OCI-LY7 (cell line): ENCODE data around the gene APOL1. TPM values are rescaled to one million over a fixed set of nuclear protein-coding genes. Genes with fewer than 3 reads are reported as not detected.

Experiments
- BruUV-seq: library from RNA; stranded (reverse); fragments of 400-500 nt; replicated peaks from 2 replicates; lab custom pipeline; 2021; lab: Mats Ljungman, UMichigan
- CTCF ChIA-PET: fragments of 300-600 bp; sonication (Branson Sonifier 250); formaldehyde crosslinking; loops from one replicate; lab custom pipeline; 2022; ENCODE audit warnings: antibody characterized with exemption; ENCODE audit not compliant: unreplicated experiment; lab: Charles Lee
- POLR2A ChIA-PET: fragments of 300-600 bp; sonication (Branson Sonifier 250); formaldehyde crosslinking; loops from one replicate; lab custom pipeline; 2022; ENCODE audit warnings: antibody characterized with exemption; lab: Charles Lee
- DNase-seq: peaks from one replicate; pipeline ENCODE4 v3.0.0-alpha.2; 2015; ENCODE audit warnings: low spot score
- H2AFZ ChIP-seq: fragments of 200-600 bp; sonication (generic), shearing (Covaris generic); 2 replicates; pipeline ENCODE4 v1.6.1; 2014; ENCODE audit warnings: mild to moderate bottlenecking, antibody characterized with exemption, low read length, moderate library complexity
- H3K27ac ChIP-seq: fragments of 200-600 bp; sonication (generic); 2 replicates; pipeline ENCODE4 v1.5.1; 2014; ENCODE audit warnings: mixed run types, low read depth, mild to moderate bottlenecking, moderate library complexity, low read length, inconsistent platforms; ENCODE audit not compliant: poor library complexity, severe bottlenecking
- H3K36me3 ChIP-seq: fragments of 200-600 bp; sonication (generic); 2 replicates; pipeline ENCODE4 v1.6.1; 2014; ENCODE audit warnings: mild to moderate bottlenecking, antibody characterized with exemption, low read length, moderate library complexity, mixed read lengths; ENCODE audit not compliant: insufficient read depth
- H3K4me1 ChIP-seq: fragments of 200-600 bp; sonication (generic); 2 replicates; pipeline ENCODE4 v1.5.1; 2014; ENCODE audit warnings: mild to moderate bottlenecking, low read length; ENCODE audit not compliant: insufficient read depth, poor library complexity, severe bottlenecking
- H3K4me2 ChIP-seq: fragments of 200-600 bp; sonication (generic); 2 replicates; pipeline ENCODE4 v1.6.1; 2014; ENCODE audit warnings: mild to moderate bottlenecking, low read length
- H3K4me3 ChIP-seq: fragments of 200-600 bp; sonication (generic); 2 replicates; pipeline ENCODE4 v1.5.1; 2014; ENCODE audit warnings: mild to moderate bottlenecking, low read depth, low read length; ENCODE audit not compliant: poor library complexity, severe bottlenecking
- H3K79me2 ChIP-seq: fragments of 200-600 bp; sonication (generic); 2 replicates; pipeline ENCODE4 v1.6.1; 2016; ENCODE audit warnings: low read depth, mild to moderate bottlenecking, low read length, moderate library complexity, mixed read lengths; ENCODE audit not compliant: insufficient read depth
- H3K9me2 ChIP-seq: fragments of 200-600 bp; sonication (generic); 2 replicates; pipeline ENCODE4 v1.6.1; 2016; ENCODE audit warnings: mild to moderate bottlenecking, low read length, mixed read lengths; ENCODE audit not compliant: insufficient read depth
- H3K9me3 ChIP-seq: fragments of 200-600 bp; sonication (generic); 2 replicates; pipeline ENCODE4 v1.6.1; 2014; ENCODE audit warnings: mild to moderate bottlenecking, mixed run types, low read length, mixed read lengths
- H4K20me1 ChIP-seq: fragments of 200-600 bp; sonication (generic); 2 replicates; pipeline ENCODE4 v1.6.1; 2014; ENCODE audit warnings: mild to moderate bottlenecking, antibody characterized with exemption, low read length, moderate library complexity, mixed read lengths; ENCODE audit not compliant: insufficient read depth
- EZH2phosphoT487 ChIP-seq: fragments of 200-600 bp; sonication (generic); IDR thresholded peaks from 2 replicates; pipeline ENCODE4 v1.6.1; 2018; ENCODE audit warnings: low read depth, borderline replicate concordance, mild to moderate bottlenecking, mixed run types, antibody characterized with exemption, low read length, moderate library complexity, mixed read lengths
- intact Hi-C: fragments of 100-400 bp; cut with micrococcal nuclease; formaldehyde crosslinking; loops from one replicate; pipeline ENCODE4 v1.10.0; 2022; ENCODE audit not compliant: unreplicated experiment
- total RNA-seq, 2 experiments: library from RNA; depleted of rRNA in 1 of 2; stranded (reverse); fragments of >200 nt in 1 of 2; shearing (Covaris generic) in 1 of 2; gene quantifications; 2 replicates each; pipeline ENCODE4 v1.2.3, GENCODE V29; 2014 to 2022
- TF ChIP-seq, protein P1 (sequence below): fragments of 200-600 bp; sonication (generic); conservative IDR thresholded peaks from 2 replicates; pipeline ENCODE4 v1.5.1; 2014; ENCODE audit warnings: mild to moderate bottlenecking, antibody characterized with exemption, low read length, moderate library complexity, mixed read lengths

Gene APOL1
- total RNA-seq, 2 experiments from 2014 or later, result 0.42 to 0.47 TPM

GRCh38 chr22:36225333-36225922 is 27.5 kb upstream of the APOL1 start:
- no peak for DNase-seq
- Histone ChIP-seq H4K20me1 (no peaks in the 10 kb centered on the region), H3K36me3 (no peaks in the 10 kb centered on the region; the same call in 1 of the 2 replicates), H3K4me3 (no peak overlapping the region), H3K4me1 (no peaks in the 10 kb centered on the region), H3K9me2 (no peaks in the 10 kb centered on the region), H2AFZ (no peak overlapping the region), H3K9me3 (no peaks in the 10 kb centered on the region), H3K27ac (no peak overlapping the region), H3K79me2 (no peaks in the 10 kb centered on the region), H3K4me2 (no peak overlapping the region)
- POLR2A ChIA-PET, result no interaction called here
- TF ChIP-seq, protein P1, sequence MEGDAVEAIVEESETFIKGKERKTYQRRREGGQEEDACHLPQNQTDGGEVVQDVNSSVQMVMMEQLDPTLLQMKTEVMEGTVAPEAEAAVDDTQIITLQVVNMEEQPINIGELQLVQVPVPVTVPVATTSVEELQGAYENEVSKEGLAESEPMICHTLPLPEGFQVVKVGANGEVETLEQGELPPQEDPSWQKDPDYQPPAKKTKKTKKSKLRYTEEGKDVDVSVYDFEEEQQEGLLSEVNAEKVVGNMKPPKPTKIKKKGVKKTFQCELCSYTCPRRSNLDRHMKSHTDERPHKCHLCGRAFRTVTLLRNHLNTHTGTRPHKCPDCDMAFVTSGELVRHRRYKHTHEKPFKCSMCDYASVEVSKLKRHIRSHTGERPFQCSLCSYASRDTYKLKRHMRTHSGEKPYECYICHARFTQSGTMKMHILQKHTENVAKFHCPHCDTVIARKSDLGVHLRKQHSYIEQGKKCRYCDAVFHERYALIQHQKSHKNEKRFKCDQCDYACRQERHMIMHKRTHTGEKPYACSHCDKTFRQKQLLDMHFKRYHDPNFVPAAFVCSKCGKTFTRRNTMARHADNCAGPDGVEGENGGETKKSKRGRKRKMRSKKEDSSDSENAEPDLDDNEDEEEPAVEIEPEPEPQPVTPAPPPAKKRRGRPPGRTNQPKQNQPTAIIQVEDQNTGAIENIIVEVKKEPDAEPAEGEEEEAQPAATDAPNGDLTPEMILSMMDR, result no peak
- no peak for TF ChIP-seq EZH2phosphoT487
- intact Hi-C loops, result no loop called here
- no TSS peak for BruUV-seq
- CTCF ChIA-PET, result no interaction called here

DNA sequence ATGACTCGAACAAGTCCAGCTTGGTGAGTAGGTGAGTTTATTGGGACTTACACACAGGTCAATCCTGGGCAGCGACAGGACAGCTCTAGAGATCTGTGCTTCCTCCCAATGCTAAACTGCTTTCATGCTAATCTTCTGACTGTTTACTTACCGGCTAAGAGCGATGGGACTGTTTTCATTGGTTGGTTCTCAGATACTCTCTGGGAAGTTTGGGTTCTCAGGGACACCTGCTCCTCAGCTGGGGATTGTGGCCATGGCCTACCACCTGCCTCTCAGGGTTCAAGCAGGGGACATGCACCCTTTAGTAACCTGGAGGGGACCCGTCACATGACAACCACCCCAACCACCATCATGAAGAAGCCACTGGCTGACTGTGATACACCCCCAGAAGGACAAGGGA is 26.7 kb upstream of the APOL1 start:
- intact Hi-C loops, result no loop called here
- POLR2A ChIA-PET, result no interaction called here
- no TSS peak for BruUV-seq

DNA sequence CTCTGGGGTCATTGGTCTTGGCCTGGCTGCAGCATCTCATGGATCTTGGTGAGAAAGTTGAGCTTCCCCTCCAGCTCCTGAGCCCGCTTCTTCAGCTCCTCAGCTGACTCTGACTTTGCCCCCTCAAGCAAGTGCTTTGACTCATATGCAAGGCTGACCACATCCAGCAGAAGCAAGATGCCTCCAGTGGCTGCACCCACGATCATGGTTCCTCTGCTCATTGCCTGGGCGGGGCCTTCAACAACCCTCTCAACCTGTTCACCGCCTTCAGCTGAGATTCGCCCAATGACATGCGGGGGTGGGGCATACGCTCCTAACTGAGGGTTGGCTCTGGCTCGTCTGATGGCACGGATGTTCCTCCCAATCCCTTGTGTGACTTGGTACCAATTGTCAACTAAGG is 25.5 kb upstream of the APOL1 start:
- POLR2A ChIA-PET, result interaction anchor here (0.7 kb wide), 1 partner anchor 161 kb away, joined by 6 read pairs; no protein-coding TSS in a partner anchor
- CTCF ChIA-PET, result no interaction called here

More for the DNA sequence above, 26.7 kb upstream of the APOL1 start:
- Histone ChIP-seq H3K36me3 (no peaks in the 10 kb centered on the region; the same call in none of the 2 replicates), H3K9me3 (no peaks in the 10 kb centered on the region), H3K4me1 (no peaks in the 10 kb centered on the region), H3K79me2 (no peaks in the 10 kb centered on the region), H3K4me2 (no peak overlapping the region), H3K9me2 (no peaks in the 10 kb centered on the region), H4K20me1 (no peaks in the 10 kb centered on the region), H3K27ac (no peak overlapping the region), H3K4me3 (no peak overlapping the region), H2AFZ (no peak overlapping the region)
- CTCF ChIA-PET, result no interaction called here
- TF ChIP-seq, protein P1, result no peak
- no peak for TF ChIP-seq EZH2phosphoT487
- DNase-seq, result no peak

More for the DNA sequence above, 25.5 kb upstream of the APOL1 start:
- no peak overlapping the region for H3K4me2 ChIP-seq
- no peaks in the 10 kb centered on the region; the same call in none of the 2 replicates for H3K36me3 ChIP-seq
- no peak overlapping the region for H3K4me3 ChIP-seq
- intact Hi-C loops, result no loop called here
- H2AFZ ChIP-seq, result no peak overlapping the region
- H3K9me3 ChIP-seq, result no peaks in the 10 kb centered on the region
- no peaks in the 10 kb centered on the region for H3K79me2 ChIP-seq
- H4K20me1 ChIP-seq, result no peaks in the 10 kb centered on the region
- no TSS peak for BruUV-seq
- TF ChIP-seq, protein P1, result no peak
- no peak for TF ChIP-seq EZH2phosphoT487
- H3K4me1 ChIP-seq, result no peaks in the 10 kb centered on the region
- no peak overlapping the region for H3K27ac ChIP-seq
- DNase-seq, result no peak
- H3K9me2 ChIP-seq, result no peaks in the 10 kb centered on the region
